GM23338 (cell line): ENCODE results near the gene ARAF. TPM values are rescaled to one million over a fixed set of nuclear protein-coding genes. Genes with fewer than 3 reads are reported as not detected.

ENCODE experiments used
- ATAC-seq: fragments of 200-7000 bp; cut with Tn5 transposase; 3 replicates; pipeline ENCODE4 v1.9.1; 2020
- DNase-seq: peaks from one replicate; pipeline ENCODE4 v3.0.0-alpha.2; 2015; ENCODE audit warnings: low spot score
- H2AFZ ChIP-seq: fragments of 200-600 bp; sonication (generic); 2 replicates; pipeline ENCODE4 v1.8.0; 2016; ENCODE audit warnings: antibody characterized with exemption, mild to moderate bottlenecking, moderate library complexity
- H3F3A ChIP-seq: fragments of 200-600 bp; sonication (generic); replicated peaks from 2 replicates; pipeline ENCODE4 v1.8.0; 2017; ENCODE audit warnings: antibody characterized with exemption, mixed run types, low read depth
- H3K27ac ChIP-seq: fragments of 200-600 bp; sonication (generic); 2 replicates; pipeline ENCODE4 v1.6.1; 2016; ENCODE audit warnings: low read depth
- H3K27me3 ChIP-seq: fragments of 200-600 bp; sonication (generic); 2 replicates; pipeline ENCODE4 v1.8.0; 2016; ENCODE audit warnings: mild to moderate bottlenecking, mixed run types, moderate library complexity; ENCODE audit not compliant: insufficient read depth
- H3K36me3 ChIP-seq: fragments of 200-600 bp; sonication (generic); 2 replicates; pipeline ENCODE4 v1.8.0; 2016; ENCODE audit warnings: mild to moderate bottlenecking; ENCODE audit not compliant: insufficient read depth
- H3K4me1 ChIP-seq: fragments of 200-600 bp; sonication (generic); 2 replicates; pipeline ENCODE4 v1.8.0; 2016; ENCODE audit warnings: mild to moderate bottlenecking, moderate library complexity; ENCODE audit not compliant: insufficient read depth
- H3K4me2 ChIP-seq: fragments of 200-600 bp; sonication (generic); 2 replicates; pipeline ENCODE4 v1.7.1; 2017; ENCODE audit warnings: mixed run types
- H3K4me3 ChIP-seq: fragments of 200-600 bp; sonication (generic); 2 replicates; pipeline ENCODE4 v1.6.1; 2016; ENCODE audit warnings: mixed run types
- H3K79me2 ChIP-seq: fragments of 200-600 bp; sonication (generic); replicated peaks from 2 replicates; pipeline ENCODE4 v1.8.0; 2017; ENCODE audit warnings: mild to moderate bottlenecking; ENCODE audit not compliant: insufficient read depth
- H3K9me2 ChIP-seq: fragments of 200-600 bp; sonication (generic); 2 replicates; pipeline ENCODE4 v1.8.0; 2017; ENCODE audit not compliant: insufficient read depth
- H4K20me1 ChIP-seq: fragments of 200-600 bp; sonication (generic); replicated peaks from 2 replicates; pipeline ENCODE4 v1.8.0; 2017; ENCODE audit warnings: mild to moderate bottlenecking; ENCODE audit not compliant: insufficient read depth
- H3K27ac Mint-ChIP-seq: 2 replicates; pipeline ENCODE4 v1.8.0; 2020; ENCODE audit warnings: inconsistent platforms, mild to moderate bottlenecking, moderate library complexity, mixed read lengths
- H3K27me3 Mint-ChIP-seq: 3 replicates; pipeline ENCODE4 v1.8.0; 2022; ENCODE audit warnings: low read depth, mild to moderate bottlenecking, moderate library complexity, mixed read lengths, inconsistent platforms; ENCODE audit not compliant: insufficient read depth, poor library complexity
- H3K36me3 Mint-ChIP-seq: 3 replicates; pipeline ENCODE4 v1.8.0; 2021; ENCODE audit warnings: low read depth, mild to moderate bottlenecking, inconsistent platforms, moderate library complexity, mixed read lengths
- H3K4me1 Mint-ChIP-seq: 3 replicates; pipeline ENCODE4 v1.8.0; 2020; ENCODE audit warnings: mild to moderate bottlenecking, inconsistent platforms, mixed read lengths
- H3K4me3 Mint-ChIP-seq: 3 replicates; pipeline ENCODE4 v1.8.0; 2021; ENCODE audit warnings: moderate library complexity, mild to moderate bottlenecking, inconsistent platforms, mixed read lengths
- H3K9me3 Mint-ChIP-seq: 3 replicates; pipeline ENCODE4 v1.8.0; 2020; ENCODE audit warnings: moderate library complexity, mild to moderate bottlenecking, inconsistent platforms, mixed read lengths
- CREB1 ChIP-seq: fragments of 250-450 bp; sonication (Bioruptor Pico); IDR thresholded peaks from 2 replicates; pipeline ENCODE4 v1.5.0; 2020; ENCODE audit warnings: low read depth, mild to moderate bottlenecking, moderate library complexity
- EZH2 ChIP-seq: fragments of 200-600 bp; sonication (generic); IDR thresholded peaks from one replicate; pipeline ENCODE4 v1.8.0; 2017; ENCODE audit warnings: antibody characterized with exemption, mild to moderate bottlenecking, low read depth; ENCODE audit not compliant: unreplicated experiment
- EZH2phosphoT487 ChIP-seq: fragments of 200-600 bp; sonication (generic); IDR thresholded peaks from one replicate; pipeline ENCODE4 v1.8.1; 2018; ENCODE audit warnings: antibody characterized with exemption; ENCODE audit not compliant: unreplicated experiment
- JUNB ChIP-seq: IDR thresholded peaks from one replicate; pipeline ENCODE4 v1.6.1; 2016; ENCODE audit warnings: antibody characterized with exemption; ENCODE audit not compliant: unreplicated experiment
- NANOG ChIP-seq: IDR thresholded peaks from 2 replicates; pipeline ENCODE4 v1.6.1; 2016; ENCODE audit warnings: antibody characterized with exemption, borderline replicate concordance
- POLR2AphosphoS5 ChIP-seq: IDR thresholded peaks from 2 replicates; pipeline ENCODE4 v1.6.1; 2016; ENCODE audit warnings: antibody characterized with exemption, low read depth
- STAT1 ChIP-seq: IDR thresholded peaks from one replicate; pipeline ENCODE4 v1.6.1; 2016; ENCODE audit warnings: antibody characterized with exemption; ENCODE audit not compliant: unreplicated experiment
- ZNF114 ChIP-seq: fragments of 250-450 bp; sonication (Bioruptor Pico); IDR thresholded peaks from 2 replicates; pipeline ENCODE4 v1.5.0; 2020; ENCODE audit warnings: mild to moderate bottlenecking, moderate library complexity
- ZNF331 ChIP-seq: fragments of 250-450 bp; sonication (Bioruptor Pico); IDR thresholded peaks from 2 replicates; pipeline ENCODE4 v1.5.0; 2020; ENCODE audit warnings: low read depth, mild to moderate bottlenecking, moderate library complexity
- polyA plus RNA-seq: library from polyadenylated mRNA; unstranded; fragments of >200 nt; fragmentation: Nextera tagmentation; extraction: Ambion mirVana; gene quantifications from 2 replicates; pipeline ENCODE4 v1.2.1, GENCODE V29; 2016
- total RNA-seq: library from RNA; depleted of rRNA; stranded (reverse); fragments of >200 nt; shearing (Covaris generic); gene quantifications from 2 replicates; pipeline ENCODE4 v1.2.3, GENCODE V29; 2014
- TF ChIP-seq, protein P1 (sequence below): fragments of 250-450 bp; sonication (Bioruptor Pico); IDR thresholded peaks from 2 replicates; pipeline ENCODE4 v1.5.0; 2020; ENCODE audit warnings: mild to moderate bottlenecking, moderate library complexity
- TF ChIP-seq, protein P2 (sequence below): IDR thresholded peaks from one replicate; pipeline ENCODE4 v1.6.1; 2018; ENCODE audit warnings: antibody characterized with exemption; ENCODE audit not compliant: unreplicated experiment
- TF ChIP-seq, protein P3 (sequence below), 2 experiments: fragments of 200-600 bp in 1 of 2; sonication (generic) in 1 of 2; conservative IDR thresholded peaks; 2 replicates each; pipeline versions ENCODE4 v1.5.1 to v1.6.1; 2016 to 2017; ENCODE audit warnings: antibody characterized with exemption in 2 of 2, low read depth in 2 of 2, mild to moderate bottlenecking in 2 of 2, moderate library complexity in 1 of 2
- TF ChIP-seq, protein P4 (sequence below): IDR thresholded peaks from 2 replicates; pipeline ENCODE4 v1.6.1; 2016; ENCODE audit warnings: antibody characterized with exemption

The ARAF gene
- total and polyA plus RNA-seq, 2 experiments from 2014 or later = 28.2 to 43.9 TPM

DNA sequence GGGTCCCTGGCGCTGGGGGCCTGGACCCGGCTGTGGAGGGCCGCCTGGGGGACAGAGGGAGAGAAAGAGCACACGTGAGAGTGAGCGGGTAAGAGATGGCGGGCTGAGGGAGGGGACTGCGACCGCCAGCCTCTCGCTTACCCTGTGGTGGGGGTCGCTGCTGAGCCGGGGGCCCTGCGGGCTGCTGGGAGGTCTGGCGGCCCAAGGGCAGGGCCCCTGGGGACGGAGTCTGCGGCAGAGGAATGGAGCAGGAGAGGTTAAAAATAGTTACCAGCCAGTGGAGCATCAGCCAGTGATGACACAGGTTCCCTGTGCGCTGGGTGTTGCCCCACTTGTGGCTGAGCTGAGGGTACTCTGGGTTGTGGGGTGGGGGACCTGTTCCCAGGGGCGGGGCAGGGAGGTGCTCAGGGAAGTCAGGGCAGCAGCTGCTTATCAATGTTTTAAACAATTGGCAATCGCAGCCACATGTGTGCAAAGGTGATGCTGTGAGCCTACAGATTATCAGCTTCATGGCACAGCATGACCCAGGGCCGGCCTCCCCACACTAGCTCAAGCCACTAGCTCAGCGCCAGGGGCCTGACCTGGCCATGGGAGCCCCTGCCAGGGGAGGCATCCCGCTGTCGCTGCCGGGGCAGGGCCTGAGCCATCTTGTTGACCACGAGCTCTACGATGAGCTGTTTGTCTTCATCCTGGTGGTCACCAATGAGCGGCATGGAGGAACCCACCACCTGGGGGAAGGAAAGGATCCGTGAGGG lies 13.7 kb downstream of the ARAF start:
- Histone ChIP-seq H3K4me1 (peaks cover 5% of the 10 kb centered on the region; the same call in 1 of the 2 replicates), H3K79me2 (no peaks in the 10 kb centered on the region), H3K27me3 (no peaks in the 10 kb centered on the region), H3F3A (no peaks in the 10 kb centered on the region), H2AFZ (no peak overlapping the region), H4K20me1 (no peaks in the 10 kb centered on the region), H3K27ac (peak overlapping the region; percentile 93), H3K36me3 (no peaks in the 10 kb centered on the region), H3K4me3 (peak overlapping the region; percentile 56), H3K9me2 (no peaks in the 10 kb centered on the region), H3K4me2 (peak overlapping the region; percentile 80)
- H3K4me1 Mint-ChIP-seq = peaks cover 35% of the 10 kb centered on the region
- peak overlapping the region; percentile 62 for H3K4me3 Mint-ChIP-seq
- H3K9me3 Mint-ChIP-seq = no peaks in the 10 kb centered on the region; the same call in 2 of the 3 replicates
- no peak overlapping the region for H3K27ac Mint-ChIP-seq
- H3K27me3 Mint-ChIP-seq = peaks cover 21% of the 10 kb centered on the region
- DNase-seq (peak; percentile 23), ATAC-seq (peak; percentile 19)
- H3K36me3 Mint-ChIP-seq = peaks cover 33% of the 10 kb centered on the region
- no peak for TF ChIP-seq ZNF114 (CRISPR knock-in tag)
- no peak for TF ChIP-seq EZH2
- no peak for TF ChIP-seq STAT1
- no peak for TF ChIP-seq NANOG
- no peak for TF ChIP-seq JUNB
- TF ChIP-seq, protein P1, sequence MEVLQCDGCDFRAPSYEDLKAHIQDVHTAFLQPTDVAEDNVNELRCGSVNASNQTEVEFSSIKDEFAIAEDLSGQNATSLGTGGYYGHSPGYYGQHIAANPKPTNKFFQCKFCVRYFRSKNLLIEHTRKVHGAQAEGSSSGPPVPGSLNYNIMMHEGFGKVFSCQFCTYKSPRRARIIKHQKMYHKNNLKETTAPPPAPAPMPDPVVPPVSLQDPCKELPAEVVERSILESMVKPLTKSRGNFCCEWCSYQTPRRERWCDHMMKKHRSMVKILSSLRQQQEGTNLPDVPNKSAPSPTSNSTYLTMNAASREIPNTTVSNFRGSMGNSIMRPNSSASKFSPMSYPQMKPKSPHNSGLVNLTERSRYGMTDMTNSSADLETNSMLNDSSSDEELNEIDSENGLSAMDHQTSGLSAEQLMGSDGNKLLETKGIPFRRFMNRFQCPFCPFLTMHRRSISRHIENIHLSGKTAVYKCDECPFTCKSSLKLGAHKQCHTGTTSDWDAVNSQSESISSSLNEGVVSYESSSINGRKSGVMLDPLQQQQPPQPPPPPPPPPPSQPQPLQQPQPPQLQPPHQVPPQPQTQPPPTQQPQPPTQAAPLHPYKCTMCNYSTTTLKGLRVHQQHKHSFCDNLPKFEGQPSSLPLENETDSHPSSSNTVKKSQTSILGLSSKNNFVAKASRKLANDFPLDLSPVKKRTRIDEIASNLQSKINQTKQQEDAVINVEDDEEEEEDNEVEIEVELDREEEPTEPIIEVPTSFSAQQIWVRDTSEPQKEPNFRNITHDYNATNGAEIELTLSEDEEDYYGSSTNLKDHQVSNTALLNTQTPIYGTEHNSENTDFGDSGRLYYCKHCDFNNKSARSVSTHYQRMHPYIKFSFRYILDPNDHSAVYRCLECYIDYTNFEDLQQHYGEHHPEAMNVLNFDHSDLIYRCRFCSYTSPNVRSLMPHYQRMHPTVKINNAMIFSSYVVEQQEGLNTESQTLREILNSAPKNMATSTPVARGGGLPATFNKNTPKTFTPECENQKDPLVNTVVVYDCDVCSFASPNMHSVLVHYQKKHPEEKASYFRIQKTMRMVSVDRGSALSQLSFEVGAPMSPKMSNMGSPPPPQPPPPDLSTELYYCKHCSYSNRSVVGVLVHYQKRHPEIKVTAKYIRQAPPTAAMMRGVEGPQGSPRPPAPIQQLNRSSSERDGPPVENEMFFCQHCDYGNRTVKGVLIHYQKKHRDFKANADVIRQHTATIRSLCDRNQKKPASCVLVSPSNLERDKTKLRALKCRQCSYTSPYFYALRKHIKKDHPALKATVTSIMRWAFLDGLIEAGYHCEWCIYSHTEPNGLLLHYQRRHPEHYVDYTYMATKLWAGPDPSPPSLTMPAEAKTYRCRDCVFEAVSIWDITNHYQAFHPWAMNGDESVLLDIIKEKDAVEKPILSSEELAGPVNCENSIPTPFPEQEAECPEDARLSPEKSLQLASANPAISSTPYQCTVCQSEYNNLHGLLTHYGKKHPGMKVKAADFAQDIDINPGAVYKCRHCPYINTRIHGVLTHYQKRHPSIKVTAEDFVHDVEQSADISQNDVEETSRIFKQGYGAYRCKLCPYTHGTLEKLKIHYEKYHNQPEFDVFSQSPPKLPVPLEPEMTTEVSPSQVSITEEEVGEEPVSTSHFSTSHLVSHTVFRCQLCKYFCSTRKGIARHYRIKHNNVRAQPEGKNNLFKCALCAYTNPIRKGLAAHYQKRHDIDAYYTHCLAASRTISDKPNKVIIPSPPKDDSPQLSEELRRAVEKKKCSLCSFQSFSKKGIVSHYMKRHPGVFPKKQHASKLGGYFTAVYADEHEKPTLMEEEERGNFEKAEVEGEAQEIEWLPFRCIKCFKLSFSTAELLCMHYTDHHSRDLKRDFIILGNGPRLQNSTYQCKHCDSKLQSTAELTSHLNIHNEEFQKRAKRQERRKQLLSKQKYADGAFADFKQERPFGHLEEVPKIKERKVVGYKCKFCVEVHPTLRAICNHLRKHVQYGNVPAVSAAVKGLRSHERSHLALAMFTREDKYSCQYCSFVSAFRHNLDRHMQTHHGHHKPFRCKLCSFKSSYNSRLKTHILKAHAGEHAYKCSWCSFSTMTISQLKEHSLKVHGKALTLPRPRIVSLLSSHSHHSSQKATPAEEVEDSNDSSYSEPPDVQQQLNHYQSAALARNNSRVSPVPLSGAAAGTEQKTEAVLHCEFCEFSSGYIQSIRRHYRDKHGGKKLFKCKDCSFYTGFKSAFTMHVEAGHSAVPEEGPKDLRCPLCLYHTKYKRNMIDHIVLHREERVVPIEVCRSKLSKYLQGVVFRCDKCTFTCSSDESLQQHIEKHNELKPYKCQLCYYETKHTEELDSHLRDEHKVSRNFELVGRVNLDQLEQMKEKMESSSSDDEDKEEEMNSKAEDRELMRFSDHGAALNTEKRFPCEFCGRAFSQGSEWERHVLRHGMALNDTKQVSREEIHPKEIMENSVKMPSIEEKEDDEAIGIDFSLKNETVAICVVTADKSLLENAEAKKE = no peak
- TF ChIP-seq ZNF331 = no peak
- TF ChIP-seq, protein P2, sequence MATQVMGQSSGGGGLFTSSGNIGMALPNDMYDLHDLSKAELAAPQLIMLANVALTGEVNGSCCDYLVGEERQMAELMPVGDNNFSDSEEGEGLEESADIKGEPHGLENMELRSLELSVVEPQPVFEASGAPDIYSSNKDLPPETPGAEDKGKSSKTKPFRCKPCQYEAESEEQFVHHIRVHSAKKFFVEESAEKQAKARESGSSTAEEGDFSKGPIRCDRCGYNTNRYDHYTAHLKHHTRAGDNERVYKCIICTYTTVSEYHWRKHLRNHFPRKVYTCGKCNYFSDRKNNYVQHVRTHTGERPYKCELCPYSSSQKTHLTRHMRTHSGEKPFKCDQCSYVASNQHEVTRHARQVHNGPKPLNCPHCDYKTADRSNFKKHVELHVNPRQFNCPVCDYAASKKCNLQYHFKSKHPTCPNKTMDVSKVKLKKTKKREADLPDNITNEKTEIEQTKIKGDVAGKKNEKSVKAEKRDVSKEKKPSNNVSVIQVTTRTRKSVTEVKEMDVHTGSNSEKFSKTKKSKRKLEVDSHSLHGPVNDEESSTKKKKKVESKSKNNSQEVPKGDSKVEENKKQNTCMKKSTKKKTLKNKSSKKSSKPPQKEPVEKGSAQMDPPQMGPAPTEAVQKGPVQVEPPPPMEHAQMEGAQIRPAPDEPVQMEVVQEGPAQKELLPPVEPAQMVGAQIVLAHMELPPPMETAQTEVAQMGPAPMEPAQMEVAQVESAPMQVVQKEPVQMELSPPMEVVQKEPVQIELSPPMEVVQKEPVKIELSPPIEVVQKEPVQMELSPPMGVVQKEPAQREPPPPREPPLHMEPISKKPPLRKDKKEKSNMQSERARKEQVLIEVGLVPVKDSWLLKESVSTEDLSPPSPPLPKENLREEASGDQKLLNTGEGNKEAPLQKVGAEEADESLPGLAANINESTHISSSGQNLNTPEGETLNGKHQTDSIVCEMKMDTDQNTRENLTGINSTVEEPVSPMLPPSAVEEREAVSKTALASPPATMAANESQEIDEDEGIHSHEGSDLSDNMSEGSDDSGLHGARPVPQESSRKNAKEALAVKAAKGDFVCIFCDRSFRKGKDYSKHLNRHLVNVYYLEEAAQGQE = no peak
- no peak for TF ChIP-seq POLR2AphosphoS5
- no peak for TF ChIP-seq CREB1 (CRISPR knock-in tag)
- TF ChIP-seq, protein P3, sequence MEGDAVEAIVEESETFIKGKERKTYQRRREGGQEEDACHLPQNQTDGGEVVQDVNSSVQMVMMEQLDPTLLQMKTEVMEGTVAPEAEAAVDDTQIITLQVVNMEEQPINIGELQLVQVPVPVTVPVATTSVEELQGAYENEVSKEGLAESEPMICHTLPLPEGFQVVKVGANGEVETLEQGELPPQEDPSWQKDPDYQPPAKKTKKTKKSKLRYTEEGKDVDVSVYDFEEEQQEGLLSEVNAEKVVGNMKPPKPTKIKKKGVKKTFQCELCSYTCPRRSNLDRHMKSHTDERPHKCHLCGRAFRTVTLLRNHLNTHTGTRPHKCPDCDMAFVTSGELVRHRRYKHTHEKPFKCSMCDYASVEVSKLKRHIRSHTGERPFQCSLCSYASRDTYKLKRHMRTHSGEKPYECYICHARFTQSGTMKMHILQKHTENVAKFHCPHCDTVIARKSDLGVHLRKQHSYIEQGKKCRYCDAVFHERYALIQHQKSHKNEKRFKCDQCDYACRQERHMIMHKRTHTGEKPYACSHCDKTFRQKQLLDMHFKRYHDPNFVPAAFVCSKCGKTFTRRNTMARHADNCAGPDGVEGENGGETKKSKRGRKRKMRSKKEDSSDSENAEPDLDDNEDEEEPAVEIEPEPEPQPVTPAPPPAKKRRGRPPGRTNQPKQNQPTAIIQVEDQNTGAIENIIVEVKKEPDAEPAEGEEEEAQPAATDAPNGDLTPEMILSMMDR (conservative IDR thresholded peaks at IDR 0.05; ENCODE audit: low read depth in 2 of 2) = no peak
- no peak for TF ChIP-seq EZH2phosphoT487
- TF ChIP-seq, protein P4, sequence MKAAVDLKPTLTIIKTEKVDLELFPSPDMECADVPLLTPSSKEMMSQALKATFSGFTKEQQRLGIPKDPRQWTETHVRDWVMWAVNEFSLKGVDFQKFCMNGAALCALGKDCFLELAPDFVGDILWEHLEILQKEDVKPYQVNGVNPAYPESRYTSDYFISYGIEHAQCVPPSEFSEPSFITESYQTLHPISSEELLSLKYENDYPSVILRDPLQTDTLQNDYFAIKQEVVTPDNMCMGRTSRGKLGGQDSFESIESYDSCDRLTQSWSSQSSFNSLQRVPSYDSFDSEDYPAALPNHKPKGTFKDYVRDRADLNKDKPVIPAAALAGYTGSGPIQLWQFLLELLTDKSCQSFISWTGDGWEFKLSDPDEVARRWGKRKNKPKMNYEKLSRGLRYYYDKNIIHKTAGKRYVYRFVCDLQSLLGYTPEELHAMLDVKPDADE = no peak
